GDM1 (cell line): ENCODE data around the gene FAM151B.

ENCODE experiments used
- DNase-seq: peaks from one replicate; lab custom pipeline; 2025; lab: John Stamatoyannopoulos, UW

FAM151B gene

DNA sequence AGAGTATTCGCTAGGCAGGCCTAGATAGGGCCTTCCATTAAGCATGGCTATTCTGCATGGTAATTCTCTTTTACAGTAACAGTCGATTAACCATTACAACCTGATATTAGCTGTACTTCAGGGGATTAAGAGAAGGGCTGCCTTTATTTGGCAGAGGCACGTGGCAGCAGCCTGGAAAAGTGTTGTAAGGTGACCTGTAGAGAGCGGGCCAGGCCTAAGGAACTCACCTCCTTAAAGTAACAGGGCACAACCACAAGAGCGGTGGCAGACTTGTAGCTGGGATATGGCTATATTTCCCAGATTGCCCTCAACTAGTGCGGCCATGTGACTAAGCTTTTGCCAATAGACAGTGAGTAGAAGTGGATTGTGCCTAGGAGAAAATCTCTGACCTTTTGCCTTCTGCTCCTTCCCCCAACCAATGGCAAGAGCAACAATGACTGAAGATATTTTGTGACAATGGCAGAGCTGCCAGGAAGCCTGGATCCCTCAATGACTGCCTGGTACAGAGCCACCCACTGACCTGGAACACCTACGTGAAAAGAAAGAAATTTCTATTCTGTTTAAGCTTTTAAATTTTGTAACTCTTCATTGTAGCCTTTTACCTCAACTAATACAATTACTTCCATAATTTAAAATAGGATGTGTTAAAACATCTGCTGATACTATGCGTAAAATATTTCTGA, 101.1 kb downstream of the FAM151B start:
- DNase-seq, result no peak

DNA sequence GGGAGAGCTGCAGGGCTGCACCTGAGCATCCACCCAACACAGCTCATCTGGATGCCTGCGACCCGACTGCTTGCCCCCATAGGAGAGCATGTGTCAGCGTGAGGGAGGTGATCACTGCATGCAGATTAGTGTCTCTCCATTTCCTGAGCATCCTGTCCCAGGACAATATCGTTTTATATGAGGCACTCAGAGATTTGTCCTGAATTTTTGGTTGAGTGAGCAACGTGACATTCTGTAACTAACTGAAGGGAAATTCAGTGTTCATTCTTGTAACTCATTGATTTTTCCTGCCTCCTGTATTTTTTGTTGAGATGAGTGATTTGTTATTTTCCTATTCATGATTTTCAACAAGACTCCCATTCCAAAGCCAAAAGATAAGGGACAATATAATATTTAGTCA, 102.9 kb downstream of the FAM151B start:
- DNase-seq, result no peak

DNA sequence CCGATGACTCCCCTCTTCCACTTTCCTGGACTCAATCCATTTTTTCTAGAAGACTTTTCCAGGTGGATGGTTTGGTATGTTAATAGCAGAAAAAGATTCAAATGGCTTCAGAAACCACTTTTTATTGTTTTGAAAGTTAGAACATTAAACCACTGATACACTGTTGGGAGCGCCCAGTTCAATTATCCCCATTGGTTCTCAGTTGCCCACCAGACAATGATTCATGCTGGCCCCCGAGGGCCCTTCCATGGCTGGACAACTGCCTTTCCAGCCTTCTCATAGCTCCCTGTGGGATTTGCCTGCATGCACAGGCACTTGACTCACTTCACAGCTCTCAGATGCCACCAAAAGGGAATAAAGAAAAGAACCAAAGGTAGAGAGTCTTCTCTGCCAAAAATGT, 103.5 kb downstream of the FAM151B start:
- no peak for DNase-seq

DNA sequence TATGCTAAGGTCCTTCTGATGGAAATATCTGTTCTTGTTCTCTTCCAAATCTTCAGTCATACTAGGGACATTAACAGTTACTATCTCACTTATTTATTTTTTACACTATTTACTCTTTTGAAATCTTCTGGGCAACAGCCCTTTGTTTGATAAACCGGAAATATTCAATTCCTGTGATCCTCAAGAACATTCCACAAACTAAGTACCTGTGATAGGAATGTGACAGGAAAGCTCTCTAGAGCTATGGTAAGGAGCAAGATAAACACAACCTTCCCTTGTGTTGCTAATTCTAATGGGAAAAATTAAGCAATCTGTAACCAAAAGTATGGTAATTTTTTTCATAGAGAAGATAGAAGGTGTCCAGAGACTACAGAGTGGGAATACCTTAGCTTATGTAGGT, 104.2 kb downstream of the FAM151B start:
- DNase-seq, result no peak
